ENCODE measurements around the gene GOLGA8H.
A peak's percentile ranks its signal among the peaks of the same experiment; 100 is the strongest.
"Not testable (repeated sequence)": the region's sequence is repeated elsewhere in the genome, so short reads cannot be mapped to it uniquely, and the experiment has no call there.

Gene GOLGA8H, protein sequence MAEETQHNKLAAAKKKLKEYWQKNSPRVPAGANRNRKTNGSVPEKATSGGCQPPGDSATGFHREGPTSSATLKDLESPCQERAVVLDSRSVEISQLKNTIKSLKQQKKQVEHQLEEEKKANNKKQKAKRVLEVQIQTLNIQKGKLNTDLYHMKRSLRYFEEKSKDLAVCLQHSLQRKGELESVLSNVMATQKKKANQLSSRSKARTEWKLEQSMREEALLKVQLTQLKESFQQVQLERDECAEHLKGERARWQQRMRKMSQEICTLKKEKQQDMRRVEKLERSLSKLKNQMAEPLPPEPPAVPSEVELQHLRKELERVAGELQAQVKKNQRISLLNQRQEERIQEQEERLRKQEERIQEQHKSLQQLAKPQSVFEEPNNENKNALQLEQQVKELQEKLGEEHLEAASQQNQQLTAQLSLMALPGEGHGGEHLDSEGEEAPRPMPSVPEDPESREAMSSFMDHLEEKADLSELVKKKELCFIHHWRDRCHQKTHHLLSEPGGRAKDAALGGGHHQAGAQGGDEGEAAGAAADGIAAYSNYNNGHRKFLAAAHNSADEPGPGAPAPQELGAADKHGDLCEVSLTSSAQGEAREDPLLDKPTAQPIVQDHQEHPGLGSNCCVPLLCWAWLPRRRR

DNA sequence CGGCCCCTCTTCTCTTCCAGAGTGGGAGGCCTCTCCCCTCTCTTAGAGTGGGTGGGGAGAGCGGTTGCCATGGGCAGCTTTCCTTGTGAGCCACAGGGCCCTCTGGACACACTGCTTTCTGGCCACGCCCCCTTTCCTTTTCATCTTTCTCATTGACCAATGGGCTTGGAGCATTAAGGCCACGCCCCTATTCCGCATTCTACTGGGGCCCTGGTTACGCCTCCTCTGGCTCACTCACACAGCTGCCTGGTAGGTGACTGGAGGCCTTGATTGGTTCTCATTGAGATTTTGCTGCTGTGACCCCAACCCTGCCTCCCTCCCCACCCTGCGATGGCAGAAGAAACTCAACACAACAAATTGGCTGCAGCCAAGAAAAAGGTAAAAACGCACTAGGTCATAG lies at the start of gene GOLGA8H:
GOLGA8H (plus strand) TSS at position 233 of the 400 bp plus-strand sequence; CDS start at position 331, 98 bp downstream.
- H3K4me3 ChIP-seq (ENCODE audit: low read depth, low read length), result not testable (repeated sequence)

DNA sequence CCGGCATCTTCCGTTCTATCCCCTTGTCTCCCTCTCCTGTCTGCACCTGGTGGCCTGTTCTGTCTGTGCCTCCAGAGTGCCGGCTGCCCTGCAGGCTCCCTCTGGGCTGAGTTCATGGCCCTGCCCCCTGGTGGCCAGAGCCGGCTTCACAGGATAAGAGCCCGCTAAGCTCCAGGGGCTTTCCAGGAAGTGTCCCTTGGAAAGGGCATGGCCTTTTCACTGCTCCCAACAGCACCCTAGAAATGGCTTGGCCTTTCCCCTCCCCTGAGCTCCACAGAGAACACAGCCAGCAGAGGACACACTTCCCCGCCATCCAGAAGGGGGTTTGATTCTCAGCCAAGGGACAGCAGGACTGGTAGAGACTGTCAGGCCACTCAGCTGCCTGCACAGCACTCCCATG lies 36.9 kb upstream of the GOLGA8H start:
- not testable (repeated sequence) for H3K4me3 ChIP-seq (ENCODE audit: low read depth, low read length)

DNA sequence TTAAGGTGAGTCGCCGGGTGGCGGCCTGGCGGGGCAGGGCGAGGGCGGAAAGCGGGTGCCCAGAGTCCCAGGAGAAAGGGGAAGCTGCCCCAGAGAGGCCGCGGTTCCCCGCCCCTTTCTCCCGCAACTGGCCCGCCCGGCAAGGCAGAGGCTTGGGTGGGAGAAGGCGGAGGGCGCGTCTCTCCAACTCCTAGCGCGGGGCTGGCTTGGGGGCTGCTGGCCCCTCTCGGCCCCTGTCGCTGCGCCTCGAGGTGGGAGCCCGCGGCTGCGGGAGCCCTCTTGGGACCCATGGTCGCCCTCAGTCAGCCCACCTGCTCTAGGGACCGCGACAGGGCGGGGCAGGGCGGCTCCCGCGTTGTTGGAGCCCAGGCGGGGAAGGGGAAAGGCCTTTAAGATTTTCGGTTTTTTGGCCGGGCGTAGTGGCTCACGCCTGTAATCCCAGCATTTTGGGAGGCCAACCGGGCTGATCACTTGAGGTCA lies 30.8 kb upstream of the GOLGA8H start:
- not testable (repeated sequence) for H3K4me3 ChIP-seq (ENCODE audit: low read depth, low read length)

DNA sequence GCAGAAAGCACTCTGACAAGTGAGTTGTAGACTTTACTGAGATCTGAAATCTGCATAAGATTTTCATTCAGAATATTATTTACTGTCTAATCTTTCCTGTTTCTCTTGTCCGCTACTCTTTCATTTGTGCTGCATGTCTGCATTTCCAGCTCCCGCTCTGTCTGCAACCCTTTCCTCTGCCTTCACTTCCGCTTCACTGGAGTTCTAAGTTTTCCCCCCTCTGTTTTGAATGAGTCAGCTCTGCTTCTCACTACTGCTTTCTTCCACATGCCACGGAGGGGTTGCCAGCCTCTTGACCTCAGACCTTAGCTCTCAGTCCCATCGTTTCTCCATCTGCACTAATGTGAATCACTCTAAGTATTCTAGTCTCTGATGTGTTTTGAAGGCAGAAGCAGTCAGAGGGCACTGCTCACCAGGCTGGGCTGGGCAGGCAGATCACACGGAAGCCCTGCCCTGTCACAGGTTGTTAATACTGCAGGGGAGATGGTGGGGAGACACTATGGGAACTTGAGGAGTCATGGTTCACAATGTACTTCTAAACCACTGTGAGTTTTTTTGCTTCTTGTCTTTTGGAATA lies 24.3 kb upstream of the GOLGA8H start:
- H3K4me3 ChIP-seq (ENCODE audit: low read depth, low read length), result not testable (repeated sequence)

DNA sequence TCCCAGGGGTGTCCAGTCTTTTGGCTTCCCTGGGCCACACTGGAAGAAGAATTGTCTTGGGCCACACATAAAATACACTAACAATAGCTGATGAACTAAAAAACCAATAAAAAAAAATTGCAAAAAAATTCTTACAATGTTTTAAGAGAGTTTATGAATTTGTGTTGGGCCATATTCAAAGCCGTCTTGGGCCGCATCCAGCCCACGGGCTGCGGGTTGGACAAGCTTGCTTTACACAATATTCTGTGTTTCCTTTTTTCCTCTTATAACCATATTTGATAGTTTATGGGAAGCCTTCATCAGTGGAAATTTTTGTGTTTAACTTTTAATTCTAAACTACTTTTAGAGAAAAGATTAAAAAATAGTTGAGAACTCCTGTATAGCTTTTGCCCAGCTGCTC lies 23.1 kb upstream of the GOLGA8H start:
- not testable (repeated sequence) for H3K4me3 ChIP-seq (ENCODE audit: low read depth, low read length)

DNA sequence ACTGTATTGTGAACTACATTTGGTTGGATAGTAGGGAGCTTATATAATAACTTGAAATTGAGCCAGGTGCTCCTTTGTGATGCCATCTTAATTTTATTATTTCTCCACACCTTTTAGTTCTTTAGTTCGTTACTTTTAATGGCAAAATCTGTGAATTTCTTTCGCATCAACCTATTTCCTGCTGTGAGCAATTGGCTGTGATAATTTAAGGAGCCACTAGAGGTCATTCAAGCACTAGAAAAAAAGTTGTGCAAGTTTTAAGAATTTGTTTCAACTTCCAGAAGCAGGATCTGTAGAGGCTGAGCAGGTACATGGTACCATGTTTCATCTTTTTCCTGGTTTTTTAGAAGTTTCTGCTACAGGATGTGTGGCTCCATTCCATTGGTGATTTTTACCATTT lies 4.9 kb upstream of the GOLGA8H start:
- not testable (repeated sequence) for H3K4me3 ChIP-seq (ENCODE audit: low read depth, low read length)

DNA sequence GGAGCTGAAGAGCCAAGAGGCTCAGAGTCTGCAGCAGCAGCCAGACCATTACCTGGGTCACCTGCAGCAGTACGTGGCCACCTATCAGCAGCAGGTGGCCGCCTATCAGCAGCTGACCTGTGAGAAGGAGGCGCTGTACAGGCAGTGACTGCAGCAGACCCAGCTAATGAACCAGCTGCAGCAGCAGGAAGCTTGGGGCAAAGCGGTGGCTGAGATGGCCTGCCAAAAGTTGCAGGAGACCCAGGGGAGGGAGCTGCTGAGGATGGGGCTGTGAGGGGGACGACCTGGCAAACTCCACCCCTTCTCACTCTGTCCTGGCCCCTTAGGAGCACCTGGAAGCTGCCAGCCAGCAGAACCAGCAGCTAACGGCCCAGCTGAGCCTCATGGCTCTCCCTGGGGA lies 8.4 kb downstream of the GOLGA8H start:
- H3K4me3 ChIP-seq (ENCODE audit: low read depth, low read length), result not testable (repeated sequence)

DNA sequence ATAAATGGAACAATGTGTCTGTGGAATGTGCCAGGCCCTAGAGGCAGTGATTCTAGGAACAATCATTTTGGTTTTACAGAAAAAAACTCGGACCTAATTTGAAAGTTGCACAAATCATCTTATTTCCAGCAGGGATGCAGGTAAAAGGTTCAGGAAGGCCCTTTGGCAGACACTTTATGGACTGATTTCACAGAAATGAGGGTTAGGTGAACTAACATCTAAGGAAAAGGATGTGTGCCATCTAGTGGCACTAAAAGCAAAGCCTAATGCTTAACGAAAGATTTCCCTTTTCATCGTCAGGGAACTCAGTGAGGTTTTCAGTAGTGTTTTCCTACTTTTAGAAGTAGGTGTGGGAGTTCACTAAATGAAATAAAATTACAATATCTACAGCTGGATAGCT lies 17.5 kb downstream of the GOLGA8H start:
- not testable (repeated sequence) for H3K4me3 ChIP-seq (ENCODE audit: low read depth, low read length)

DNA sequence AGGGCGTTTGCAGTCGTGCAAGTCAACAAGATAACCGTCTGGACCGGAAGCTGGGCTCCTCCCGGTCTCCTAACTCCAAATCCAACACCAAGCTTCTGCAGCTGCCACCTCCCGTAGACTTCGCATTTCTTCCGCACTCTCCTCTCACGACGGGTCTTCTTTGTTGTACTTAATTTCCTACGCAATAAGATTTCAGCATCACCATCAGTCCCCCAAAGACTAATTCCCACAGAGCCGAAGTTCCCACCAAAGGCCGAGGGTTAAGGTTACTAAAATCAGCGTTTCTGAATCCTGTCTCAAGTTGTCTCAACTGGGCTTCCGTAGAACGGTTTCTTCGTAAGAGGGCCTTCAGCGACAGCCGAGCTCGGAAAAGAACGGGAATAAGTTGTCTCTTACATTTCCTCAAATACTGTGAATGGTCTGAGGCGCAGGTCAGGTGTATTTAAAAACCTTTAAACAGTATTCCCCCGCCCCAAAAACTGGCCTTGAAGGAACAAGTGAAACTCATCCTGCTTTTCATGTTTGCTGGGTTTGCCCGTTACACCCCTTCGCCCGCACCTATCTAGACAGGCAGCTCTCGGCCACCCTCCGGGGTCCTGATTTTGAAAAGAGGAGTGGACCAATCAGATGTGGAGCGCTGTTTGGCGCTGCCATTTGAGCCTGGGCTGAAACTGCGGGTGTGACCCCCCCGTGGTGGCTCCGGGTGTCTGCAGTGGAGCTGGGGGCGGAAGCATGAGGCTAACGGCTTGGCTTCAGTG lies 21.8 kb downstream of the GOLGA8H start, which contains the start of gene ARHGAP11B:
ARHGAP11B (plus strand) TSS at position 693 of the 758 bp plus-strand sequence.
- H3K4me3 ChIP-seq (ENCODE audit: low read depth, low read length), result peak within 1 kb of the TSS; percentile 71

DNA sequence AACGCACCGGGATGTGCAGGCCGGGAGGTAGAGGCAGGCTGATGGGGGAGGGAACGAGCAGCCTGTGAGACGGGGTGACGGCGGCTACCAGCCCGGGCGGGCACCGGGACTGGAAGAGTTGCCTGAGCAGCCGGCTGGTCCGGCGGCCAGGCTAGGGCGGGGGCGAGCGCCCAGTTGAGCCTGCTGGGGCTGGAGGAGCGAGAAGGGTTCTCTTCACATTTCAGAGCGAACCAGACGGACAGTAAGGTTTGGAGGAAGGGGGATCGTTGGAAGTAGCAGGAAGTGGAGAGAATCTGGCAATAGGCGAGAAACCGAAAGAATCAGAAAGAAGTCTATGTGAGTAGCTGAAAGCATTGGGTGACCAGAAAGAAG lies 22.4 kb downstream of the GOLGA8H start:
- peak overlapping the region; percentile 71 for H3K4me3 ChIP-seq (ENCODE audit: low read depth, low read length)

DNA sequence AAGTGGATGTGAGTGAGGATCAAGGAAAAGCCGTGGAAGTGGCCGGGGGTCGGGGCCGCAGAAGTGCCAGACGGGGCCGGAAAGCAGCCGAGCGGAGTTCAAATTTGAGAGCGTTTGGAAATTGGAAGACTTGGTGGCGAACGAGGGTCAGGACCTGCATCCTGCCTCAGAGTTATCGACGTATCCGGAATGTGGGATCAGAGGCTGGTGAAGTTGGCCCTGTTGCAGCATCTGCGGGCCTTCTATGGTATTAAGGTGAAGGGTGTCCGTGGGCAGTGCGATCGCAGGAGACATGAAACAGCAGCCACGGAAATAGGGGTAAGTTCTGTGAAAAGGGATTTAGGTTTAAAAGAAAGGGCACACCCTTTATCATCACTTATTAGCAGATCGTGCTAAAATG lies 22.8 kb downstream of the GOLGA8H start:
- peak overlapping the region; percentile 71 for H3K4me3 ChIP-seq (ENCODE audit: low read depth, low read length)

DNA sequence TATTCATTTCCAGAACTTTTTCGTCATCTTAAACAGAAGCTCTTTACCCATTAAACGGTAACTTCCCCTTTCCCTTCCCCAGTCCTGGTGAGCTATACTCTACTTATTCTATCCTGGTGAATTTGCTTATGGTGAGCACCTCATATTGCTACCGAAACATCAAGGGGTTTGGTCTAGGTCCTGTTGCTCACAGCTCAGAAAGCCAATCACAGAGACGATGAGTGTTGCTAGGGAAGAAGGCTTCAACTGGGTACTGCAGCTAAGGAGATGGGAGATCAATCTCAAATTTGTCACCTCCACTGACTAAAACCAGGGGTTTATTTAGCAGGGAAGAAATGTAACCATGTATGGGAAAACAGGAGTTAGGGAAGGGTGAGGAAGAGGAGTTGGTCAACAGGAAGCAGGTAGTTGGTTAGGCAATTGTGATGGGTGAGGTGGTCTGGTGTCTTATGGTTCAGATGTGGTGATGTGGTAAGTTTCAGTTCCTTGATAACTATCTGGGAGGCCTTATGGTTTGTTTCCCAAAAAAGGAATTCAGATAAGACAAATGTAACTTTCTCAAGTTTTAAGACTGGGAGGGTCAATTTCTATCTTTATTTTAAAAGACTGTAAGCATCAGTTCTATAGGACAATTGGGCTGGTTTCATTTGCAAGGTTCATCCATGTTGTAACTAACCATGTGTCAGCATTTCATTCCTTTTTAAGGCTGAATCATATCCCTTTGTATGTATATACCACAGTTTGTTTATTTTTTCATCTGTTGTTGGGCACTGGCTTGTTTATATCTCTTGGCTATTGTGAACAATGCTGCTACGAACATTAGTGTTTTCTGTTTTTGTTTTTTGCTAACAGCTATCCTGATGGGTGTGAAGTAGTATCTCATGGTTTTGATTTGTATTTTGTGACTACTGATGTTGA lies 46.4 kb downstream of the GOLGA8H start:
- TF ChIP-seq, protein P1, sequence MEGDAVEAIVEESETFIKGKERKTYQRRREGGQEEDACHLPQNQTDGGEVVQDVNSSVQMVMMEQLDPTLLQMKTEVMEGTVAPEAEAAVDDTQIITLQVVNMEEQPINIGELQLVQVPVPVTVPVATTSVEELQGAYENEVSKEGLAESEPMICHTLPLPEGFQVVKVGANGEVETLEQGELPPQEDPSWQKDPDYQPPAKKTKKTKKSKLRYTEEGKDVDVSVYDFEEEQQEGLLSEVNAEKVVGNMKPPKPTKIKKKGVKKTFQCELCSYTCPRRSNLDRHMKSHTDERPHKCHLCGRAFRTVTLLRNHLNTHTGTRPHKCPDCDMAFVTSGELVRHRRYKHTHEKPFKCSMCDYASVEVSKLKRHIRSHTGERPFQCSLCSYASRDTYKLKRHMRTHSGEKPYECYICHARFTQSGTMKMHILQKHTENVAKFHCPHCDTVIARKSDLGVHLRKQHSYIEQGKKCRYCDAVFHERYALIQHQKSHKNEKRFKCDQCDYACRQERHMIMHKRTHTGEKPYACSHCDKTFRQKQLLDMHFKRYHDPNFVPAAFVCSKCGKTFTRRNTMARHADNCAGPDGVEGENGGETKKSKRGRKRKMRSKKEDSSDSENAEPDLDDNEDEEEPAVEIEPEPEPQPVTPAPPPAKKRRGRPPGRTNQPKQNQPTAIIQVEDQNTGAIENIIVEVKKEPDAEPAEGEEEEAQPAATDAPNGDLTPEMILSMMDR (IDR thresholded peaks at IDR 0.05; ENCODE audit: low read depth, low read length), result no peak
- no peak overlapping the region for H3K4me3 ChIP-seq (ENCODE audit: low read depth, low read length)

DNA sequence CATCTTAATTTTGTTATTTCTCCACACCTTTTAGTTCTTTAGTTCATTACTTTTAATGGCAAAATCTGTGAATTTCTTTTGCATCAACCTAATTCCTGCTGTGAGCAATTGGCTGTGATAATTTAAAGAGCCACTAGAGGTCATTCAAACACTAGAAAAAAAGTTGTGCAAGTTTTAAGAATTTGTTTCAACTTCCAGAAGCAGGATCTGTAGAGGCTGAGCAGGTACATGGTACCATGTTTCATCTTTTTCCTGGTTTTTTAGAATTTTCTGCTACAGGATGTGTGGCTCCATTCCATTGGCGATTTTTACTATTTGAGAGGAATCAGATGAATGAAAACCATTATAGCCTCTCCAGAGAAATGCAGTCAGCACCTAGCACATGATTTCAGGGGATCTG lies 57.3 kb downstream of the GOLGA8H start:
- TF ChIP-seq, protein P1 (IDR thresholded peaks at IDR 0.05; ENCODE audit: low read depth, low read length), result peak; percentile 8; the same call in 1 of the 2 replicates
- not testable (repeated sequence) for H3K4me3 ChIP-seq (ENCODE audit: low read depth, low read length)
